Activated naive CD8-positive, alpha-beta T cell treated with anti-CD3 and anti-CD28 coated beads, Interleukin-2, amount 50 U/mL, for 24 hours (primary cell): ENCODE data around the gene DCAF6.

ENCODE experiments used
- ATAC-seq: fragments of 150-1000 bp; cut with Tn5 transposase; one replicate; pipeline ENCODE4 v1.10.0; 2021
- DNase-seq: peaks from one replicate; pipeline ENCODE4 v3.0.0; 2021
- H3K27ac Mint-ChIP-seq: one replicate; pipeline ENCODE4 v1.8.0; 2021; ENCODE audit warnings: mild to moderate bottlenecking, mixed read lengths
- H3K27me3 Mint-ChIP-seq: one replicate; pipeline ENCODE4 v1.8.0; 2021; ENCODE audit warnings: mixed read lengths
- H3K36me3 Mint-ChIP-seq: one replicate; pipeline ENCODE4 v1.8.0; 2021; ENCODE audit warnings: low read depth, mixed read lengths
- H3K4me1 Mint-ChIP-seq: one replicate; pipeline ENCODE4 v1.8.0; 2021; ENCODE audit warnings: mixed read lengths
- H3K4me3 Mint-ChIP-seq: one replicate; pipeline ENCODE4 v1.8.0; 2021; ENCODE audit warnings: mild to moderate bottlenecking, moderate library complexity, mixed read lengths
- H3K9me3 Mint-ChIP-seq: one replicate; pipeline ENCODE4 v1.8.0; 2021; ENCODE audit warnings: mixed read lengths

The DCAF6 gene

GRCh38 chr1:168086438-168086837 is 150.0 kb downstream of the DCAF6 start:
- Mint-ChIP-seq H3K36me3 (no peaks in the 10 kb centered on the region), H3K27ac (no peak overlapping the region), H3K4me3 (no peak overlapping the region), H3K4me1 (peaks cover 1% of the 10 kb centered on the region), H3K9me3 (no peaks in the 10 kb centered on the region), H3K27me3 (peaks cover 2% of the 10 kb centered on the region)
- DNase-seq = no peak
- no peak for ATAC-seq

- H3K36me3 Mint-ChIP-seq = no peaks in the 10 kb centered on the region
Measured at GRCh38 chr1:168087696-168088095, 151.2 kb downstream of the DCAF6 start.

GRCh38 chr1:168088511-168089325 is 152.2 kb downstream of the DCAF6 start:
- Mint-ChIP-seq H3K4me3 (no peak overlapping the region), H3K36me3 (no peaks in the 10 kb centered on the region), H3K27me3 (peaks cover 2% of the 10 kb centered on the region), H3K27ac (no peak overlapping the region), H3K4me1 (peaks cover 1% of the 10 kb centered on the region), H3K9me3 (no peaks in the 10 kb centered on the region)
- ATAC-seq (no peak), DNase-seq (no peak)

More at GRCh38 chr1:168087696-168088095, 151.2 kb downstream of the DCAF6 start:
- H3K27ac Mint-ChIP-seq = no peak overlapping the region
- ATAC-seq = no peak
- no peak overlapping the region for H3K4me3 Mint-ChIP-seq
- H3K27me3 Mint-ChIP-seq = peaks cover 2% of the 10 kb centered on the region
- DNase-seq = no peak
- H3K9me3 Mint-ChIP-seq = no peaks in the 10 kb centered on the region
- peaks cover 1% of the 10 kb centered on the region for H3K4me1 Mint-ChIP-seq

GRCh38 chr1:168089326-168089978 is 153.0 kb downstream of the DCAF6 start:
- no peak overlapping the region for H3K27ac Mint-ChIP-seq
- no peaks in the 10 kb centered on the region for H3K36me3 Mint-ChIP-seq
- H3K4me1 Mint-ChIP-seq = peaks cover 1% of the 10 kb centered on the region
- no peaks in the 10 kb centered on the region for H3K9me3 Mint-ChIP-seq
- H3K27me3 Mint-ChIP-seq = peaks cover 2% of the 10 kb centered on the region
- DNase-seq (no peak), ATAC-seq (no peak)
- H3K4me3 Mint-ChIP-seq = no peak overlapping the region

GRCh38 chr1:168089979-168090337 is 153.5 kb downstream of the DCAF6 start:
- no peak overlapping the region for H3K27ac Mint-ChIP-seq
- no peak for DNase-seq
- no peaks in the 10 kb centered on the region for H3K36me3 Mint-ChIP-seq
- no peak overlapping the region for H3K4me3 Mint-ChIP-seq
- no peaks in the 10 kb centered on the region for H3K9me3 Mint-ChIP-seq
- H3K4me1 Mint-ChIP-seq = peaks cover 1% of the 10 kb centered on the region
- H3K27me3 Mint-ChIP-seq = peaks cover 2% of the 10 kb centered on the region
- ATAC-seq = no peak

GRCh38 chr1:168090395-168090794 is 153.9 kb downstream of the DCAF6 start:
- no peak for DNase-seq
- Mint-ChIP-seq H3K27ac (no peak overlapping the region), H3K36me3 (no peaks in the 10 kb centered on the region), H3K4me3 (no peak overlapping the region), H3K9me3 (no peaks in the 10 kb centered on the region), H3K27me3 (peaks cover 2% of the 10 kb centered on the region), H3K4me1 (no peaks in the 10 kb centered on the region)
- no peak for ATAC-seq

GRCh38 chr1:168091063-168091462 is 154.6 kb downstream of the DCAF6 start:
- no peak for DNase-seq
- no peaks in the 10 kb centered on the region for H3K9me3 Mint-ChIP-seq
- no peak overlapping the region for H3K27ac Mint-ChIP-seq
- no peaks in the 10 kb centered on the region for H3K36me3 Mint-ChIP-seq
- H3K27me3 Mint-ChIP-seq = peaks cover 2% of the 10 kb centered on the region
- H3K4me1 Mint-ChIP-seq = no peaks in the 10 kb centered on the region
- H3K4me3 Mint-ChIP-seq = no peak overlapping the region
- ATAC-seq = no peak

- no peaks in the 10 kb centered on the region for H3K4me1 Mint-ChIP-seq
- H3K9me3 Mint-ChIP-seq = no peaks in the 10 kb centered on the region
- H3K4me3 Mint-ChIP-seq = no peak overlapping the region
- H3K27me3 Mint-ChIP-seq = peaks cover 2% of the 10 kb centered on the region
- no peak overlapping the region for H3K27ac Mint-ChIP-seq
- no peak for DNase-seq
- H3K36me3 Mint-ChIP-seq = no peaks in the 10 kb centered on the region
- no peak for ATAC-seq
Measured at GRCh38 chr1:168091720-168092550, 155.5 kb downstream of the DCAF6 start.

GRCh38 chr1:168092566-168093355 is 156.3 kb downstream of the DCAF6 start:
- peaks cover 2% of the 10 kb centered on the region for H3K27me3 Mint-ChIP-seq
- no peaks in the 10 kb centered on the region for H3K36me3 Mint-ChIP-seq
- H3K4me1 Mint-ChIP-seq = no peaks in the 10 kb centered on the region
- H3K9me3 Mint-ChIP-seq = no peaks in the 10 kb centered on the region
- ATAC-seq (no peak), DNase-seq (no peak)
- no peak overlapping the region for H3K27ac Mint-ChIP-seq
- no peak overlapping the region for H3K4me3 Mint-ChIP-seq

- no peaks in the 10 kb centered on the region for H3K36me3 Mint-ChIP-seq
- no peaks in the 10 kb centered on the region for H3K4me1 Mint-ChIP-seq
- no peaks in the 10 kb centered on the region for H3K9me3 Mint-ChIP-seq
- no peak overlapping the region for H3K4me3 Mint-ChIP-seq
- ATAC-seq = no peak
- no peak overlapping the region for H3K27ac Mint-ChIP-seq
- no peak for DNase-seq
- H3K27me3 Mint-ChIP-seq = peaks cover 2% of the 10 kb centered on the region
Measured at GRCh38 chr1:168093616-168094015, 157.1 kb downstream of the DCAF6 start.

GRCh38 chr1:168095476-168095875 is 159.0 kb downstream of the DCAF6 start:
- no peaks in the 10 kb centered on the region for H3K27me3 Mint-ChIP-seq
- no peaks in the 10 kb centered on the region for H3K4me1 Mint-ChIP-seq
- H3K4me3 Mint-ChIP-seq = no peak overlapping the region
- H3K27ac Mint-ChIP-seq = no peak overlapping the region
- ATAC-seq (no peak), DNase-seq (no peak)
- H3K36me3 Mint-ChIP-seq = no peaks in the 10 kb centered on the region
- H3K9me3 Mint-ChIP-seq = no peaks in the 10 kb centered on the region

- no peak overlapping the region for H3K4me3 Mint-ChIP-seq
Measured at GRCh38 chr1:168096296-168097165, 160.0 kb downstream of the DCAF6 start.

GRCh38 chr1:168097921-168098528 is 161.5 kb downstream of the DCAF6 start:
- Mint-ChIP-seq H3K4me1 (no peaks in the 10 kb centered on the region), H3K27ac (no peak overlapping the region), H3K36me3 (no peaks in the 10 kb centered on the region), H3K4me3 (no peak overlapping the region), H3K27me3 (no peaks in the 10 kb centered on the region), H3K9me3 (no peaks in the 10 kb centered on the region)
- DNase-seq (no peak), ATAC-seq (no peak)

More at GRCh38 chr1:168096296-168097165, 160.0 kb downstream of the DCAF6 start:
- no peaks in the 10 kb centered on the region for H3K36me3 Mint-ChIP-seq
- H3K27me3 Mint-ChIP-seq = no peaks in the 10 kb centered on the region
- DNase-seq (no peak), ATAC-seq (no peak)
- no peaks in the 10 kb centered on the region for H3K4me1 Mint-ChIP-seq
- H3K9me3 Mint-ChIP-seq = no peaks in the 10 kb centered on the region
- no peak overlapping the region for H3K27ac Mint-ChIP-seq
